Astrocyte (in vitro differentiated cells and primary cell): Measurements from ENCODE around the gene HLA-B.

Experiments used
- CTCF ChIP-seq: IDR thresholded peaks from 2 replicates; pipeline ENCODE4 v1.5.1; 2011; ENCODE audit warnings: low read depth, mild to moderate bottlenecking, inconsistent platforms, low read length, moderate library complexity; ENCODE audit not compliant: insufficient read depth
- EZH2 ChIP-seq: IDR thresholded peaks from 2 replicates; pipeline ENCODE4 v1.6.1; 2012; ENCODE audit warnings: mild to moderate bottlenecking, low read length, inconsistent platforms; ENCODE audit not compliant: insufficient read depth

GRCh38 chr6:31396422-31397152 lies 39.6 kb upstream of the HLA-B start:
- TF ChIP-seq CTCF, result peak; percentile 65
- no peak for TF ChIP-seq EZH2
